ENCODE results near the gene CADM4. TPM values are rescaled to one million over a fixed set of nuclear protein-coding genes. Genes with fewer than 3 reads are reported as not detected.
"Not testable (repeated sequence)": the region's sequence is repeated elsewhere in the genome, so short reads cannot be mapped to it uniquely, and the experiment has no call there.

CADM4 gene
- total RNA-seq, 2 donors from 2014 or later, result 2.3 to 5.8 TPM

- H3K27ac ChIP-seq, result peak overlapping the region; percentile 84
- peak overlapping the region in 1 of 2 donors; percentile 14 for H3K9ac ChIP-seq (ENCODE audit: low read depth in 2 of 2, low read length in 2 of 2)
- peaks cover 20% of the 10 kb centered on the region for H3K4me1 ChIP-seq
- TF ChIP-seq, protein P1, sequence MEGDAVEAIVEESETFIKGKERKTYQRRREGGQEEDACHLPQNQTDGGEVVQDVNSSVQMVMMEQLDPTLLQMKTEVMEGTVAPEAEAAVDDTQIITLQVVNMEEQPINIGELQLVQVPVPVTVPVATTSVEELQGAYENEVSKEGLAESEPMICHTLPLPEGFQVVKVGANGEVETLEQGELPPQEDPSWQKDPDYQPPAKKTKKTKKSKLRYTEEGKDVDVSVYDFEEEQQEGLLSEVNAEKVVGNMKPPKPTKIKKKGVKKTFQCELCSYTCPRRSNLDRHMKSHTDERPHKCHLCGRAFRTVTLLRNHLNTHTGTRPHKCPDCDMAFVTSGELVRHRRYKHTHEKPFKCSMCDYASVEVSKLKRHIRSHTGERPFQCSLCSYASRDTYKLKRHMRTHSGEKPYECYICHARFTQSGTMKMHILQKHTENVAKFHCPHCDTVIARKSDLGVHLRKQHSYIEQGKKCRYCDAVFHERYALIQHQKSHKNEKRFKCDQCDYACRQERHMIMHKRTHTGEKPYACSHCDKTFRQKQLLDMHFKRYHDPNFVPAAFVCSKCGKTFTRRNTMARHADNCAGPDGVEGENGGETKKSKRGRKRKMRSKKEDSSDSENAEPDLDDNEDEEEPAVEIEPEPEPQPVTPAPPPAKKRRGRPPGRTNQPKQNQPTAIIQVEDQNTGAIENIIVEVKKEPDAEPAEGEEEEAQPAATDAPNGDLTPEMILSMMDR (IDR thresholded peaks at IDR 0.05), result no peak
- no peaks in the 10 kb centered on the region for H3K27me3 ChIP-seq
- intact Hi-C loops (cut with DNase I), result loop anchor here (10.0 kb wide), 1 partner anchor 59 kb away; the partner anchor contains the start of gene ZNF575
- peak overlapping the region; percentile 75 for H3K4me3 ChIP-seq
- DNase-seq, result no peak
- H3K9me3 ChIP-seq, result no peaks in the 10 kb centered on the region
- H3K36me3 ChIP-seq, result no peaks in the 10 kb centered on the region
Observed at GRCh38 chr19:43594081-43594697, 45.5 kb downstream of the CADM4 start.

DNA sequence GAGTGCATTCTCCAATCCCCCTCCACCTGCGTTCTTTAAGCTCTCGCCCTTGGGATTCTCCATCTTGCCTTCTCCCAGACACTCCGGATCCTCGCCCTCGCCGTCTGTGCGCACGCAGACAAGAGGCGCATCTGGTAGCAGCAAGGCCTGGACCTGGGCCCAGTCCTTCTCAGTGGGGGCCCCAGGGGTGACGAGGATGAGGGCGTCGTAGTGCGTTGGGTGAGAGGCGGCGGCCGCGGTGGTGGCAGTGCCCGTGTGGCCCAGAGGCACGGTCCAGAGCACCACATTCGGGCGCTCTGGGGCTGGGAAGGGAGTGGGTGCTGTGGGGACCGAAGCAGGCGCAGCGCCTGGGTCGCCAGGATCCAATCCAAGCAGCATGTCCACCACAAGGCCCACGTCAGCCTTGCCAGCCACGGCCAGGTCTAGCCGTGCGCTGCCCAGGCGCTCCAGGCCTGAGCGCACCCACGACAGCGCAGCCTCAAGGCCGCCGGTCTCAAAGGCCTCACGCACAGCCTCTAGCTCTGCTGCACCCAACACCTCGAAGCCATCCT is 46.8 kb downstream of the CADM4 start:
- no peak for DNase-seq
- no peaks in the 10 kb centered on the region for H3K27me3 ChIP-seq
- no peak overlapping the region for H3K9ac ChIP-seq (ENCODE audit: low read depth in 2 of 2, low read length in 2 of 2)
- no peaks in the 10 kb centered on the region for H3K36me3 ChIP-seq
- peaks cover 18% of the 10 kb centered on the region for H3K4me1 ChIP-seq
- no peaks in the 10 kb centered on the region for H3K9me3 ChIP-seq
- intact Hi-C loops (cut with DNase I), result loop anchor here (10.0 kb wide), 1 partner anchor 58 kb away; the partner anchor contains the start of gene ZNF575
- TF ChIP-seq, protein P1 (IDR thresholded peaks at IDR 0.05), result no peak
- H3K4me3 ChIP-seq, result no peak overlapping the region
- H3K27ac ChIP-seq, result no peak overlapping the region

- Histone ChIP-seq H3K27ac (no peak overlapping the region), H3K36me3 (no peaks in the 10 kb centered on the region), H3K4me1 (peaks cover 11% of the 10 kb centered on the region), H3K9ac (ENCODE audit: low read depth in 2 of 2, low read length in 2 of 2) (no peak overlapping the region), H3K9me3 (no peaks in the 10 kb centered on the region), H3K27me3 (no peaks in the 10 kb centered on the region), H3K4me3 (no peak overlapping the region)
- intact Hi-C loops (cut with DNase I), result loop anchor here (10.0 kb wide), 1 partner anchor 57 kb away; the partner anchor contains the start of gene ZNF575
- no peak for DNase-seq
- TF ChIP-seq, protein P1 (IDR thresholded peaks at IDR 0.05), result no peak
Observed at GRCh38 chr19:43591904-43592772, 47.5 kb downstream of the CADM4 start.

- Histone ChIP-seq H3K27me3 (no peaks in the 10 kb centered on the region), H3K36me3 (no peaks in the 10 kb centered on the region), H3K9ac (ENCODE audit: low read depth in 2 of 2, low read length in 2 of 2) (no peak overlapping the region), H3K9me3 (no peaks in the 10 kb centered on the region), H3K27ac (no peak overlapping the region), H3K4me3 (no peak overlapping the region), H3K4me1 (peaks cover 6% of the 10 kb centered on the region)
- DNase-seq, result no peak
- TF ChIP-seq, protein P1 (IDR thresholded peaks at IDR 0.05), result no peak
- intact Hi-C loops (cut with DNase I), result loop anchor here (10.0 kb wide), 1 partner anchor 55 kb away; the partner anchor contains the start of gene ZNF575
Observed at GRCh38 chr19:43589678-43590077, 50.0 kb downstream of the CADM4 start.

- Histone ChIP-seq H3K36me3 (no peaks in the 10 kb centered on the region), H3K4me3 (no peak overlapping the region), H3K27ac (no peak overlapping the region), H3K4me1 (peaks cover 2% of the 10 kb centered on the region), H3K27me3 (no peaks in the 10 kb centered on the region), H3K9me3 (no peaks in the 10 kb centered on the region), H3K9ac (ENCODE audit: low read depth in 2 of 2, low read length in 2 of 2) (no peak overlapping the region)
- intact Hi-C loops (cut with DNase I), result no loop called here
- no peak for DNase-seq
- TF ChIP-seq, protein P1 (IDR thresholded peaks at IDR 0.05), result no peak
Observed at GRCh38 chr19:43589277-43589676, 50.4 kb downstream of the CADM4 start.

DNA sequence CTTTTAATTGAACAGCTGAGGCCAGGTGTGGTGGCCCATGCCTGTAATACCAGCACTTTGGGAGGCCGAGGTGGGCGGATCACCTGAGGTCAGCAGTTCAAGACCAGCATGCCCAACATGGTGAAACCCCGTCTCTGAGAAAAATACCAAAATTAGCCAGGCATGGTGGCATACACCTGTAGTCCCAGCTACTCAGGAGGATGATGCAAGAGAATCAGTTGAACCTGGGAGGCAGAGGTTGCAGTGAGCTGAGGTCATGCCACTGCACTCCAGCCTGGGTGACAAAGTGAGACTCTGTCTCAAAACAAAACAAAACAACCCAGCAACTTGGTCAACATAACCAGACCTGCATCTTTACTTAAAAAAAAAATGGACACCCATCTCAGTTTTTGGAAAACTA is 52.6 kb downstream of the CADM4 start:
- intact Hi-C loops (cut with DNase I); H3K4me3 ChIP-seq; DNase-seq; H3K27me3 ChIP-seq; H3K9ac ChIP-seq (ENCODE audit: low read depth in 2 of 2, low read length in 2 of 2); H3K27ac ChIP-seq; H3K4me1 ChIP-seq; H3K36me3 ChIP-seq; H3K9me3 ChIP-seq: not testable (repeated sequence)
